HepG2 (cell line): Measurements from ENCODE around the gene ZNF275. TPM values are rescaled to one million over a fixed set of nuclear protein-coding genes. Genes with fewer than 3 reads are reported as not detected.

ENCODE experiments used
- ATAC-seq: fragments of 200-7000 bp; cut with Tn5 transposase; 3 replicates; pipeline ENCODE4 v1.9.1; 2020; ENCODE audit warnings: mild to moderate bottlenecking, moderate library complexity
- BruUV-seq: library from RNA; stranded (reverse); fragments of 400-500 nt; replicated peaks from 2 replicates; lab custom pipeline; 2021; lab: Mats Ljungman, UMichigan
- CTCF ChIA-PET: fragments of 300-600 bp; formaldehyde crosslinking; extraction: SDS; loops from one replicate; lab custom pipeline; 2021; ENCODE audit warnings: low total read pairs, inconsistent platforms, low intra/inter-chr PET ratio; lab: Yijun Ruan, JAX
- POLR2A ChIA-PET: fragments of 350-600 bp; sonication (Branson Sonifier 250); formaldehyde crosslinking; loops from one replicate; lab custom pipeline; 2020; ENCODE audit warnings: antibody characterized with exemption, inconsistent platforms; lab: Yijun Ruan, JAX
- DNase-seq: peaks from one replicate; pipeline ENCODE4 v3.0.0-alpha.2; 2015; ENCODE audit warnings: low spot score
- FAIRE-seq: peaks from 3 replicates; lab custom pipeline; 2011; peaks lifted over from hg19 to GRCh38; lab: Jason Lieb, UNC
- H2AFZ ChIP-seq: one replicate; pipeline ENCODE4 v1.6.1; 2011; ENCODE audit warnings: low read length, inconsistent platforms
- H3K27ac ChIP-seq: fragments of 300-600 bp; 3 replicates; pipeline ENCODE4 v1.8.0; 2011; ENCODE audit warnings: mixed run types, mild to moderate bottlenecking, mixed read lengths, low read length, inconsistent platforms; ENCODE audit not compliant: insufficient read depth; ENCODE audit errors: extremely low read length
- H3K27me3 ChIP-seq, 2 experiments: fragments of 200-600 bp in 1 of 2; 2 replicates in 1 of 2; 3 replicates in 1 of 2; pipeline versions ENCODE4 v1.6.0 to v1.8.0; 2011; ENCODE audit warnings: low read length in 2 of 2, mild to moderate bottlenecking in 2 of 2, moderate library complexity in 2 of 2, inconsistent platforms in 1 of 2; ENCODE audit not compliant: insufficient read depth in 2 of 2, control insufficient read depth in 1 of 2
- H3K36me3 ChIP-seq, 2 experiments: fragments of 200-600 bp in 1 of 2; replicated peaks in 1 of 2; 2 replicates in 1 of 2; 3 replicates in 1 of 2; pipeline versions ENCODE4 v1.5.1 to v1.8.0; 2011; ENCODE audit warnings: low read length in 2 of 2, inconsistent platforms in 1 of 2; ENCODE audit not compliant: insufficient read depth in 2 of 2, control insufficient read depth in 1 of 2
- H3K4me1 ChIP-seq: 2 replicates; pipeline ENCODE4 v1.5.1; 2012; ENCODE audit warnings: low read length, inconsistent platforms; ENCODE audit not compliant: insufficient read depth
- H3K4me2 ChIP-seq: 2 replicates; pipeline ENCODE4 v1.6.0; 2011; ENCODE audit warnings: low read depth, low read length, inconsistent platforms
- H3K4me3 ChIP-seq, 3 experiments: fragments of 200-600 bp in 1 of 3; sonication (generic), shearing (Covaris generic) in 1 of 3; replicated peaks in 1 of 3; 2 replicates each; pipeline ENCODE4 v1.5.1; 2011 to 2016; ENCODE audit warnings: low read length in 3 of 3, inconsistent platforms in 2 of 3, low read depth in 2 of 3, mild to moderate bottlenecking in 2 of 3, control low read depth in 1 of 3, mixed read lengths in 1 of 3; ENCODE audit not compliant: insufficient read depth in 1 of 3
- H3K79me2 ChIP-seq: one replicate; pipeline ENCODE4 v1.6.1; 2011; ENCODE audit warnings: low read length, inconsistent platforms; ENCODE audit not compliant: insufficient read depth
- H3K9ac ChIP-seq: 2 replicates; pipeline ENCODE4 v1.6.0; 2011; ENCODE audit warnings: mild to moderate bottlenecking, low read depth, low read length, inconsistent platforms; ENCODE audit not compliant: insufficient read depth
- H3K9me3 ChIP-seq: 2 replicates; pipeline ENCODE4 v1.5.1; 2012; ENCODE audit warnings: mild to moderate bottlenecking, low read length
- H4K20me1 ChIP-seq: 2 replicates; pipeline ENCODE4 v1.6.0; 2011; ENCODE audit warnings: inconsistent platforms, mild to moderate bottlenecking, low read length, moderate library complexity; ENCODE audit not compliant: insufficient read depth
- CENPX ChIP-seq: sonication (generic); formaldehyde crosslinking; IDR thresholded peaks from 2 replicates; pipeline ENCODE4 v1.9.0; 2021; ENCODE audit warnings: mild to moderate bottlenecking, missing genetic modification reagents, moderate library complexity
- DPF2 ChIP-seq: sonication (generic); formaldehyde crosslinking; IDR thresholded peaks from 2 replicates; pipeline ENCODE4 v1.4.0; 2020; ENCODE audit warnings: mild to moderate bottlenecking, low read depth, missing genetic modification reagents, borderline replicate concordance
- MBNL3 ChIP-seq: fragments of 250-450 bp; sonication (Bioruptor Pico); conservative IDR thresholded peaks from 2 replicates; pipeline ENCODE4 v1.8.0; 2022; ENCODE audit warnings: mild to moderate bottlenecking, inconsistent platforms
- MXD4 ChIP-seq: IDR thresholded peaks from 2 replicates; pipeline ENCODE4 v1.6.1; 2016; ENCODE audit warnings: mild to moderate bottlenecking, missing biosample characterization, missing genetic modification reagents
- NFKB2 ChIP-seq: sonication (generic); formaldehyde crosslinking; IDR thresholded peaks from 2 replicates; pipeline ENCODE4 v1.4.0; 2020; ENCODE audit warnings: missing genetic modification reagents, borderline replicate concordance
- PBX3 ChIP-seq: sonication (generic); formaldehyde crosslinking; IDR thresholded peaks from 2 replicates; pipeline ENCODE4 v1.8.1; 2023; ENCODE audit warnings: missing genetic modification reagents, inconsistent platforms, borderline replicate concordance
- SALL1 ChIP-seq: sonication (generic); formaldehyde crosslinking; IDR thresholded peaks from 2 replicates; pipeline ENCODE4 v1.8.0; 2022; ENCODE audit warnings: mild to moderate bottlenecking, missing genetic modification reagents
- SKI ChIP-seq: fragments of 450-650 bp; IDR thresholded peaks from one replicate; pipeline ENCODE4 v1.6.1; 2018; ENCODE audit warnings: mild to moderate bottlenecking; ENCODE audit not compliant: partially characterized antibody
- WIZ ChIP-seq: sonication (generic); formaldehyde crosslinking; IDR thresholded peaks from 2 replicates; pipeline ENCODE4 v1.5.1; 2020; ENCODE audit warnings: mild to moderate bottlenecking, missing genetic modification reagents
- ZFP36L1 ChIP-seq: sonication (generic); formaldehyde crosslinking; IDR thresholded peaks from 2 replicates; pipeline ENCODE4 v1.8.0; 2022; ENCODE audit warnings: mild to moderate bottlenecking, missing genetic modification reagents, moderate library complexity
- ZNF580 ChIP-seq: IDR thresholded peaks from 2 replicates; pipeline ENCODE4 v1.6.1; 2016; ENCODE audit warnings: low read depth, borderline replicate concordance
- ZNF878 ChIP-seq: sonication (generic); formaldehyde crosslinking; IDR thresholded peaks from 2 replicates; pipeline ENCODE4 v1.8.1; 2023; ENCODE audit warnings: mild to moderate bottlenecking, missing genetic modification reagents, moderate library complexity
- ZNF883 ChIP-seq: sonication (generic); formaldehyde crosslinking; IDR thresholded peaks from 2 replicates; pipeline ENCODE4 v1.5.1; 2020; ENCODE audit warnings: mild to moderate bottlenecking, missing genetic modification reagents; ENCODE audit errors: not compliant biosample characterization
- WGBS: methylation state at CpG from one replicate; pipeline ENCODE4 v1.1.6; 2017; ENCODE audit warnings: low lambda C conversion rate; 5-methylcytosine and 5-hydroxymethylcytosine counted together
- in situ Hi-C: cut with HindIII; loops from 2 replicates; pipeline ENCODE4 v1.10.0; 2017; ENCODE audit warnings: low pct_unique_long_range_greater_than_20kb; ENCODE audit not compliant: extremely low pct_ligation_motif_present
- intact Hi-C: fragments of 100-400 bp; cut with micrococcal nuclease; formaldehyde crosslinking; loops from one replicate; pipeline ENCODE4 v1.10.0; 2022; ENCODE audit not compliant: unreplicated experiment
- polyA plus RNA-seq, 8 experiments: library from polyadenylated mRNA; depleted of rRNA in 3 of 8; stranded (reverse) in 7 of 8; unstranded in 1 of 8; fragments of >200 nt; fragmentation: Illumina TruSeq in 4 of 8; extraction: Trizol in 4 of 8; gene quantifications; 2 replicates each; pipeline versions ENCODE4 v1.2.1 to v1.2.3, GENCODE V29; 2011 to 2016; ENCODE audit warnings: low read depth in 4 of 8, missing spikeins in 1 of 8, mixed read lengths in 1 of 8; ENCODE audit not compliant: insufficient read depth in 1 of 8
- total RNA-seq, 5 experiments: library from RNA; depleted of rRNA; stranded (reverse); fragments of >200 nt; fragmentation: Illumina TruSeq; extraction: Trizol; gene quantifications; 2 replicates each; pipeline ENCODE4 v1.2.3, GENCODE V29; 2016; ENCODE audit warnings: low read depth in 1 of 5

Gene ZNF275
- total and polyA plus RNA-seq, 2 of the 13 experiments (the other 11 are each of a cell fraction or from before 2014, with no cell fraction given), result 6.4 to 11.8 TPM

GRCh38 chrX:153365670-153366069 lies 31.7 kb downstream of the ZNF275 start:
- Histone ChIP-seq H3K9me3 (no peaks in the 10 kb centered on the region), H3K9ac (no peak overlapping the region), H3K36me3 (no peaks in the 10 kb centered on the region), H3K4me3 (no peak overlapping the region), H4K20me1 (no peaks in the 10 kb centered on the region), H3K27ac (no peak overlapping the region), H2AFZ (no peak overlapping the region), H3K4me1 (no peaks in the 10 kb centered on the region), H3K4me2 (no peak overlapping the region), H3K27me3 (no peaks in the 10 kb centered on the region), H3K79me2 (no peaks in the 10 kb centered on the region)
- FAIRE-seq, result no peak
- ATAC-seq, result no peak
- BruUV-seq, result no TSS peak
- WGBS, result 25% methylated on average over 4 of the region's 4 CpGs
- no peak for DNase-seq
- ChIA-PET CTCF (no interaction called here), POLR2A (no interaction called here)
- TF ChIP-seq WIZ (no peak), SALL1 (no peak), ZFP36L1 (CRISPR knock-in tag) (no peak), ZNF883 (CRISPR knock-in tag) (no peak), MXD4 (CRISPR knock-in tag) (no peak), SKI (no peak), ZNF878 (CRISPR knock-in tag) (no peak), CENPX (CRISPR knock-in tag) (no peak), PBX3 (CRISPR knock-in tag) (no peak), ZNF580 (CRISPR knock-in tag) (no peak), MBNL3 (no peak), NFKB2 (CRISPR knock-in tag) (no peak), DPF2 (CRISPR knock-in tag) (no peak)
- in situ Hi-C loops, result no loop called here
- intact Hi-C loops, result no loop called here
